ENCODE measurements around the gene RAMP1. TPM values are rescaled to one million over a fixed set of nuclear protein-coding genes. Genes with fewer than 3 reads are reported as not detected.

RAMP1 gene
- total RNA-seq, 2 experiments from 2014 or later, result 0.30 to 0.32 TPM

DNA sequence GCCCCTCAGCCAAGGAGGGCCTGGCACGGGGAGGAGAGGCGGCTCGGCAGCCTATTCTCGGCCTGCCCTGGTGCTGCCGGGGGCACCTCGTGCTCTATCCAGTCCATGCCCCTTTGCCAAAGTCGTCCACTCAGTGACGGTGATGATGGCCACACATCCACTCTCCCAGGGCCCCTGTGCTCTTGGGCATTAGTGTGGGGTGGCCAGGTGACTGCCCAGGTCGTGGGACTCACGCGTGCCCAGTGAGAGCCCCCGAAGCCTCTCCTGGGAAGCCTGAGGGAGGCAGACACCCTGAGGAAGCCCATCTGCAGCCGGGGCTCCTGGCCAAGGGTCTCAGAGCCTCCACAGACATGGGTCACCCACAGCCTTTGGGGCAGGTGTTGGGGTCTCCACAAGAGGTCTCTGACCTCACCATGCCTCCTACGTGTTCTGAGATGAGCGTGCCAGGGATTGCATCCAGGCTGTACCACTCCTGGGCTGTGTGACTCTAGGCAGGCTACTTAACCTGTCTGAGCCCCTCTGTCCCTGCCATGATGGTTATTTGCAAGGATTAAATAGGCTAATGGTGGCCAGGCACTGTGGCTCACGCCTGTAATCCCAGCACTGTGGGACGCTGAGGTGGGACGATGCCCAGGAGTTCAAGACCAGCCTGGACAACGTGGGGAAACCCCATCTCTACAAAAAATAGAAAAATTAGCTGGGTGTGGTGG lies 12.9 kb downstream of the RAMP1 start:
- DNase-seq, result no peak
- no peak overlapping the region for H3K4me3 Mint-ChIP-seq
- POLR2A ChIA-PET, result no interaction called here
- H3K27me3 Mint-ChIP-seq, result peaks cover 18% of the 10 kb centered on the region
- no peaks in the 10 kb centered on the region for H3K36me3 Mint-ChIP-seq (ENCODE audit: low read depth)
- CTCF ChIA-PET, result interaction anchor here (1.0 kb wide), 1 partner anchor 12 kb away, joined by 3 read pairs; no protein-coding TSS in a partner anchor
- no peak for ATAC-seq
- H3K27ac Mint-ChIP-seq, result no peak overlapping the region
- peaks cover 17% of the 10 kb centered on the region for H3K4me1 Mint-ChIP-seq
- no peaks in the 10 kb centered on the region for H3K9me3 Mint-ChIP-seq (ENCODE audit: low read depth)
- intact Hi-C loops (cut with DNase I, micrococcal nuclease), result no loop called here

DNA sequence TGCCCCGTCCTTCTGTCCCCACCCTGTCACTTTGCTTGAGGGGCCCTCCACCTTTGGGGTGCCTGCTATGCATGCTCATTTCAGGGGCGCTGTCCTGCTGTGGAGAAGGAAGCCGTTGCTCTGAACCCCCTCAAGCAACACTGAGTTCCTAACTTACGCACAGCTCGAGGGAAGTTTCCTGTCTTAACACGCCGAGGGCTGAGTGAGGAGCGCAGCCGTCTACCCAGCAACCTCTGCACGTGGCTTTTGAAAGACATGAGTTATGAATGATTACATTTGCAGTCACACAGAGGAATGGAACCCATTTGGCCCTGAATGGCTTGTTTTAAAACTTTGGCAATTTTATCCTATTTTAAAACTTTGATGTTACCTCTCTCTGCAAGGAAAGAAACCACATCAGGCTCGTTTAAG lies 14.0 kb downstream of the RAMP1 start:
- H3K36me3 Mint-ChIP-seq (ENCODE audit: low read depth), result no peaks in the 10 kb centered on the region
- CTCF ChIA-PET, result no interaction called here
- intact Hi-C loops (cut with DNase I, micrococcal nuclease), result no loop called here
- H3K27me3 Mint-ChIP-seq, result peaks cover 18% of the 10 kb centered on the region
- peak; percentile 36 for DNase-seq
- H3K9me3 Mint-ChIP-seq (ENCODE audit: low read depth), result no peaks in the 10 kb centered on the region
- no peak overlapping the region for H3K27ac Mint-ChIP-seq
- H3K4me1 Mint-ChIP-seq, result peaks cover 15% of the 10 kb centered on the region
- POLR2A ChIA-PET, result no interaction called here
- H3K4me3 Mint-ChIP-seq, result no peak overlapping the region
- ATAC-seq, result peak; percentile 56

DNA sequence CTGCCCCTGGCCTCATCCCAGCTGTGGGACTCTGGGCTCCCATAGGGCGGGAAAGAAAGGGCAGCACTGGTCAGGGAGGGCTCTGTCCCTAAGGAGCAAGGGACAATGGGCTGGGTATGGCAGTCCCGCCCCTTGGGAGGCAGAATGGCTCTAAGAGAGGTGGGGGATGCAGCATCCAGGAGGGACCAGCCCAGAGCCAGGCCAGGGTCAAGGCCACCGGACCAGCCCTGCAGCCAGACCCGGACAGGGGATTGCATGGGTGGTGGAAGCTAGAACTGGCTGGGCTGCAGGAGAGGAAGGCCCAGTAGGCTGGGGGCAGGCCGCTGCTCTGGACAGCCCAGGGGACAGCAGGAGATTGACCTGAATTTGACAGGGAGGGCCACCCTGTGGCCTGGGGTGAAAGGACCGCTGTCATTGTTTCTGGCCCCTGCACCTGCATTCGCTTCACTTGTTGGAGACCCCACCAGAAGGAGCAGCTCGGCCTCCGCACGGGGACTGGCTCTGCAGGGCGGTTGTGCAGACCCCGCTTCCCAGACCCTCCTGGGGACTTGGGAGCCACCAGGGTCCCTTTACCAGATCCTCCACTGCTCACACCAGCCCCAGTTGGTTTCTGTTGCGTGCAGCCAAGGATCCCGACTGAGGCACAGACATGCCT lies 14.6 kb downstream of the RAMP1 start:
- peaks cover 14% of the 10 kb centered on the region for H3K27me3 Mint-ChIP-seq
- H3K27ac Mint-ChIP-seq, result no peak overlapping the region
- no peak for ATAC-seq
- intact Hi-C loops (cut with DNase I, micrococcal nuclease), result no loop called here
- H3K9me3 Mint-ChIP-seq (ENCODE audit: low read depth), result no peaks in the 10 kb centered on the region
- H3K4me1 Mint-ChIP-seq, result peaks cover 9% of the 10 kb centered on the region
- CTCF ChIA-PET, result no interaction called here
- POLR2A ChIA-PET, result no interaction called here
- no peak for DNase-seq
- no peak overlapping the region for H3K4me3 Mint-ChIP-seq
- H3K36me3 Mint-ChIP-seq (ENCODE audit: low read depth), result no peaks in the 10 kb centered on the region

DNA sequence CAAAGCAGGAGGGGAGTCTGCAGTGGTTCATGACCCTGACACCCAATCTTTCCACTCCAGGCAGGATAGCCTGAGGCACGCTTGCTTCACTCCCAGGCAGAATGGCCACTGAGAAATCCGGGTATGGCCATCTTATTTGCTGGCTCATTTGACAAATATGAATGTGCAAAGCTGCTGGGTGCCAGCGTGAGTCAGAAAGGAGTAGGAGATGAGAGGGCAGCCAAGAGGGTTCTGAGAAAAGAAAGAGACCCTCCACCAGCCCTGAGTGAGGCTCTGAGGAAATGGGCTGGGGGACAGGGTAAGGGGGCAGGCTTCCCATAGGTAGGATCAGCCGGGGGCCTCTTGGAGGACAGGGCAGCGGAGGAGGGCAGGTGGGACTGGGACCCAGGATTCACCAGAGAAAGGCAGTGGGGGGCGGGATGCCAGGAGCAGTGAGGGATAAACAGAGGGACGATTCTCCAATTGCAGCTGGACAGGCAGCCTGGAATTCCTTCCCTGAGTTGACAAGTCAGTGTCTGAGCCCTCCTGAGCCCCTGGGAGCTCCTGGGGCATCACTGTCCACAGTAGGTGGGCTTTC lies 15.2 kb downstream of the RAMP1 start:
- ATAC-seq (no peak), DNase-seq (no peak)
- Mint-ChIP-seq H3K36me3 (ENCODE audit: low read depth) (no peaks in the 10 kb centered on the region), H3K4me1 (peaks cover 3% of the 10 kb centered on the region), H3K9me3 (ENCODE audit: low read depth) (no peaks in the 10 kb centered on the region), H3K4me3 (no peak overlapping the region), H3K27me3 (peaks cover 8% of the 10 kb centered on the region), H3K27ac (no peak overlapping the region)
- intact Hi-C loops (cut with DNase I, micrococcal nuclease), result loop anchor here in 1 of 2 experiments (5.0 kb wide), 1 partner anchor 1267 kb away; no protein-coding TSS in a partner anchor
- ChIA-PET POLR2A (no interaction called here), CTCF (interaction anchor here (0.6 kb wide), 1 partner anchor 105 kb away, joined by 4 read pairs; no protein-coding TSS in a partner anchor)

DNA sequence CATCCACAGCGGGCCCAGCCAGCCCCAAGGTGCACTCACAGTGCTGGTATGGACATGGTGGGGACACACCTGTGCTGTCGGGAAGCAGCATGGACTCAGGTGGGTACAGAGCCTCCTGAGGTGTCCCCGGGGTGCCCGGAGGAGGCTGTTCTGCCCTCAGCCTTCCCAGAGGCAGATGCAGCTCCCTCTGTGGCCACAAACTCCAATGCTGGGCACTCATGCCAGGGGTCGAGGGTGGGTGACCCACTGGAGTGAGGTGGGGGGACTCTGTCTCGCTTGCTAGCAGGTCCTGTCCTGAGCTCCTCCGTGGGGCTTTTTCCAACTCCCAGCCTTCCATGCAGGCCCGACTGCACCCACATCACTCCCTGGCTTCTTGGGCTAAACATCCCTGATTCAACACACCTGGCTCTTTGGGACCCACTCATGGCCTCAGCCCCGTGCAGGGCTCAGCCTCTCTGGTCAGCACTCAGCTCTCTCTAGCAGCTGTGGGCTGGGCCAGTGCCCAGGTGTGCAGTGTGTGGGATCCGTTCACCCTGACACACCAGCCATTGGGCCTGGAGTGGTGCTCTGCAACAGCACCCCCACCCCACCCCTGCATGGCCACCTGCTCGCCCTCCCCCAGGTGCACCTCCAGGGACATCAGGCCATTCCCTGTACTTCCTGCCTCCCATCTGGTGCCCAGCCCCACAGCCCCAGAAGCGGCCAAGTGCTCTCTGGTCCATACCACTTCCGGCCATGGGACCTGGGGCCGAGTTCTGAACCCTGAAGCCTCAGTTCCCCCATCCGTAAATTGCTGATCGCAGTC lies 16.0 kb downstream of the RAMP1 start:
- intact Hi-C loops (cut with DNase I, micrococcal nuclease), result loop anchor here in 1 of 2 experiments (5.0 kb wide), 1 partner anchor 1268 kb away; no protein-coding TSS in a partner anchor
- Mint-ChIP-seq H3K36me3 (ENCODE audit: low read depth) (no peaks in the 10 kb centered on the region), H3K4me3 (no peak overlapping the region), H3K27me3 (peaks cover 5% of the 10 kb centered on the region), H3K27ac (no peak overlapping the region), H3K4me1 (peaks cover 3% of the 10 kb centered on the region), H3K9me3 (ENCODE audit: low read depth) (no peaks in the 10 kb centered on the region)
- DNase-seq, result peak; percentile 2
- CTCF ChIA-PET, result interaction anchor here (0.6 kb wide), 1 partner anchor 180 kb away, joined by 3 read pairs; no protein-coding TSS in a partner anchor
- POLR2A ChIA-PET, result no interaction called here
- ATAC-seq, result no peak

DNA sequence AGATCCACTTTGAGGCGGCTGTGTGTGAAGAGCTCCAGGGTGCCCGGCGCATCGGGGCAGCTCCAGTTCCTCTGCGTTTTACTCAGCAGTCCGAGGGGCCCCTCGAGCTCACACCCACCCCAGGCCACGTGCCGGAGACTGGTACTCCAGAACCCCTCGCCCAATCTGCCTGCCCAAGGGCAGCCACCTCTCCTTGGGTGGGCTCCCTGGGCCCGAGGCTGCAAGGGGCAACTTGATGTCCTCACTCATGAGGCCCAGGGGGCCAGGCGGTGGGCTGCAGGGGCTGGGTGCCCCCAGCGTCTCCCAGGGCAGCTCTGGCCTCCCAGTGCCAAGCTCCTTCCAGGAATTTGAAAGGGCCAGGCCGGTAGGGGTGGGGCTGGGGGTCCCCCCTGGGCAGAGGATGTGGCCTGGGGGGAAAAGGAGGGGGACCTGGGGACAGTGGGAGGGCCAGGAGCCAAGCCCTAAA lies 16.7 kb downstream of the RAMP1 start:
- intact Hi-C loops (cut with DNase I, micrococcal nuclease), result loop anchor here in 1 of 2 experiments (5.0 kb wide), 1 partner anchor 1269 kb away; no protein-coding TSS in a partner anchor
- Mint-ChIP-seq H3K4me1 (peaks cover 3% of the 10 kb centered on the region), H3K27ac (no peak overlapping the region), H3K9me3 (ENCODE audit: low read depth) (no peaks in the 10 kb centered on the region), H3K27me3 (peaks cover 2% of the 10 kb centered on the region), H3K36me3 (ENCODE audit: low read depth) (no peaks in the 10 kb centered on the region), H3K4me3 (no peak overlapping the region)
- ChIA-PET POLR2A (no interaction called here), CTCF (interaction anchor here (0.6 to 1.1 kb wide), 2 partner anchors 179 to 283 kb away, joined by 3 to 4 read pairs; no protein-coding TSS in a partner anchor)
- DNase-seq (no peak), ATAC-seq (no peak)

DNA sequence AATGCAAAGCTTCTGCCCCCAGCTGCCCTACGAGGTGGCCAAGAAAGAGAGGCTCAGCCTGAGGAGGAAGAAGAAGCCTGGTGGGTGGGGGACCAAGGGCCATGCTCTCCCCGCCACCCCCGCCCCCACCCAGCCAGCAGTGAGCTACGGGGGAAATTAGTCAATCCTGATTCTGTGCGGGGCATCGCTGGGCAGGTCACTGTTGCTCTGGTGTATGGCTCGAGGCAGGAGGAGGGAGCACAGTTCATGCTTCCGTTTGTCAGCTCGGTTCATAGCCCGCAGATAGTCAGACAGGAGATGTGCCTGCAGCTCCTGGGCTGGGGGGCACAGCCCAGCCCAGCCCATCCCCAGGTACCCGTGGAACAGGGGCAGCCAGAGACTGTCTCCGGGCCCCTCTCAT lies 17.1 kb downstream of the RAMP1 start:
- CTCF ChIA-PET, result interaction anchor here (0.6 to 1.1 kb wide), 2 partner anchors 179 to 283 kb away, joined by 3 to 4 read pairs; no protein-coding TSS in a partner anchor
- H3K27ac Mint-ChIP-seq, result no peak overlapping the region
- H3K27me3 Mint-ChIP-seq, result no peaks in the 10 kb centered on the region
- H3K36me3 Mint-ChIP-seq (ENCODE audit: low read depth), result no peaks in the 10 kb centered on the region
- H3K9me3 Mint-ChIP-seq (ENCODE audit: low read depth), result no peaks in the 10 kb centered on the region
- POLR2A ChIA-PET, result no interaction called here
- peaks cover 3% of the 10 kb centered on the region for H3K4me1 Mint-ChIP-seq
- ATAC-seq (no peak), DNase-seq (peak; percentile 3)
- intact Hi-C loops (cut with DNase I, micrococcal nuclease), result loop anchor here in 1 of 2 experiments (5.0 kb wide), 1 partner anchor 1269 kb away; no protein-coding TSS in a partner anchor
- no peak overlapping the region for H3K4me3 Mint-ChIP-seq

DNA sequence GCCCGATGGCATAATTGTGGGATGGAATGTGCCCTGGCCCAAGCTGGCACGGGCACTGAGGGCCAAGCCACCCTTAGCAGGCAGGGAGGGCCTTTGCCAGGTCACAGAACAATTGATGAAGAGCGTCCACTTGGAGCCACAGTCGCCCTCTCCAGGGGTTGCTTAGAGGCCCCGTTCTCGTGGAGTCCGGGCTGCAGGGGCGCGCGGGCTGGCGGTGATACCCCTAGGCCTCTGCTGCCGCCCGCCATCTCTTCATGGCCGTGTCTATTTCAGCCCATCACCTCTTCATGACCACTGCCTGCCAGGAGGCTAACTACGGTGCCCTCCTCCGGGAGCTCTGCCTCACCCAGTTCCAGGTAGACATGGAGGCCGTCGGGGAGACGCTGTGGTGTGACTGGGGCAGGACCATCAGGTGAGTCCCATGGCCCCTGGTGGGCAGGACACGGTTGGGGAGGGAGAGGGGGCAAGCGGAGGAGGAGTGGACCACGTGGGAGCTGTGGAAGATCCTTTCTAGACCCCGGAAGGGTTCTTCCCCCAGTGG lies 17.6 kb downstream of the RAMP1 start:
- no peak overlapping the region for H3K4me3 Mint-ChIP-seq
- no peaks in the 10 kb centered on the region for H3K36me3 Mint-ChIP-seq (ENCODE audit: low read depth)
- DNase-seq, result no peak
- ATAC-seq, result no peak
- ChIA-PET POLR2A (no interaction called here), CTCF (interaction anchor here (1.1 kb wide), 1 partner anchor 282 kb away, joined by 4 read pairs; no protein-coding TSS in a partner anchor)
- H3K27me3 Mint-ChIP-seq, result no peaks in the 10 kb centered on the region
- H3K4me1 Mint-ChIP-seq, result peaks cover 3% of the 10 kb centered on the region
- H3K9me3 Mint-ChIP-seq (ENCODE audit: low read depth), result no peaks in the 10 kb centered on the region
- no peak overlapping the region for H3K27ac Mint-ChIP-seq
- intact Hi-C loops (cut with DNase I, micrococcal nuclease), result loop anchor here in 1 of 2 experiments (5.0 kb wide), 1 partner anchor 1270 kb away; no protein-coding TSS in a partner anchor

DNA sequence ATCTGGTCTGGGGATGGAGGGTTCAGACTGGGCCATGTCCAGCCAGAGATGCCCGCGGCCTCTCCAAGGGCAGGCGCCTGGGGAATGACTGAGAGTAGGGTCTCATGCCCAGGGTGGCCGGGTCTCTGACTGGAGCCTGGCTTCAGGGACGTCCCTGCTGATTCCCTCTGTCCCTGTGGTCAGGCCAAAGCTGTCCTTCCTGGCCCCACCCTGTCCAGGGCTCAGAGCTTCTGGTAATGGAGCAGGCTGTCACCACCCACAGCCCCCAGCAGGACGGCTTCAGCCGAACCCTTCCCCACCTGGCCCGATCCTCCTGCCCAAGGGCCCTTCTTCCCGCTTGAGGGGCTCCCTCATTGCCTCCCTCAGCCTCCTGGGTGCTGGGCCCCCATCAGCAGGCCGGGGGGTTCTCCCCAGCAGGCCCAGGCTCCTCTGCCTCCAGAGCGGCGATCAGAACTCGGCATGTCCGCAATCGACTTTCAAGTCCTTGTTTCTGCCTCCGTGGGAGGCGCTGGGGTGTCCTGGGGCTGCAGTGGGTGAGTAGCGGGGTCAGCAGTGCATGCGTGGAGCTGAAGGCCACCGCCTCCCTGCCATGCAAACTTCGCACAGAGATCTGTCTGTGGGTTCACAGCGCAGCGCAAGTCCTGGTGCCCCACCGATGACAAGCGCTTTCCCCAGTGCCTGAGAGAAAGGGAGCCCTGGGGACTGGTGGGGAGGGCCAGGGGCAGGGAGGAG lies 18.3 kb downstream of the RAMP1 start:
- no peaks in the 10 kb centered on the region for H3K27me3 Mint-ChIP-seq
- POLR2A ChIA-PET, result no interaction called here
- intact Hi-C loops (cut with DNase I, micrococcal nuclease), result loop anchor here in 1 of 2 experiments (5.0 kb wide), 1 partner anchor 1270 kb away; no protein-coding TSS in a partner anchor
- H3K4me1 Mint-ChIP-seq, result peaks cover 3% of the 10 kb centered on the region
- H3K27ac Mint-ChIP-seq, result no peak overlapping the region
- CTCF ChIA-PET, result no interaction called here
- H3K36me3 Mint-ChIP-seq (ENCODE audit: low read depth), result no peaks in the 10 kb centered on the region
- no peaks in the 10 kb centered on the region for H3K9me3 Mint-ChIP-seq (ENCODE audit: low read depth)
- no peak overlapping the region for H3K4me3 Mint-ChIP-seq
- DNase-seq (peak; percentile 3), ATAC-seq (no peak)

DNA sequence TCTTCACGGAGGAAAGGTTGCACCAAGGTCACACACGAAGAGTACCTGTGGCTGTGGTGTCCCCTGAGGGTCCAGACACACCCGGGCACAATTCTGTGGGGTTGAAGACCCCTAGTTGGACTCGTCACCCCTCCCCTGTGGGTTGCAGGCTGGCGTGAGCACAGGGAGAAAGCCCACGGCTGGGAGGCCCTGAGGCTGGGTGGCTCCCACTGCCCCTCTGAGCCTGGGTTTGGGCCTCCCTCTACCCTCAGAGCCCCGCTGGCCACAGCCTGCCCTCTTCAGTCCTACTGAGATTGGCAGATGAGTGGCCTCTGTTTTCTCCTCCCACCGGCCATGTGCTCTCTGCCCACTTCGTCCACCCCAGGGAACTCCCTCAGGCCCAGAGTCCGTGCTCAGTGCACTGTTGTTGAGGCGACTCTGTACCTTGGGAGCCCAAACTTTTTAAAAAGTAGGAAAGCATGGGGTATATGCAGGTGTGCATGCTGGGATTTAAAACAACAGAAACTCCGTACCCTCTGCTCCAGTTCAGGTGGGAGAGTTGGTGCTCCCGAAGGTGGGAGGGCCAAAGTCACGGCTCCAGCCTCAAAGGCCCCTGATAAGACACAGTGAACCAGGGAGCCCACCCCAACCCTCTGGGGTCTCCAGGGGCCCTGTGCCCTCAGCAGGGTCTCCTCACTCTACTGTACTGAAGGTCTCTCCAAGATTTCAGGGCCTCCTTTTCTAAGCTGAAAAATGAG lies 19.1 kb downstream of the RAMP1 start:
- ATAC-seq, result no peak

More for the DNA sequence above, 19.1 kb downstream of the RAMP1 start:
- H3K9me3 Mint-ChIP-seq (ENCODE audit: low read depth), result no peaks in the 10 kb centered on the region
- peaks cover 3% of the 10 kb centered on the region for H3K4me1 Mint-ChIP-seq
- POLR2A ChIA-PET, result no interaction called here
- CTCF ChIA-PET, result no interaction called here
- H3K36me3 Mint-ChIP-seq (ENCODE audit: low read depth), result no peaks in the 10 kb centered on the region
- no peak overlapping the region for H3K27ac Mint-ChIP-seq
- H3K4me3 Mint-ChIP-seq, result no peak overlapping the region
- H3K27me3 Mint-ChIP-seq, result no peaks in the 10 kb centered on the region
- intact Hi-C loops (cut with DNase I, micrococcal nuclease), result loop anchor here in 1 of 2 experiments (5.0 kb wide), 1 partner anchor 1271 kb away; no protein-coding TSS in a partner anchor
- DNase-seq, result peak; percentile 3

Measured in activated CD4-positive, alpha-beta T cell treated with anti-CD3 and anti-CD28 coated beads for 36 hours (primary cell).